Pons (tissue), 1 donor: ENCODE data around the gene SDHA.
"Not testable (repeated sequence)": the region's sequence is repeated elsewhere in the genome, so short reads cannot be mapped to it uniquely, and the experiment has no call there.

Experiments used
- DNase-seq: peaks from one replicate; pipeline ENCODE4 v3.0.0-alpha.2; 2016; ENCODE audit warnings: low spot score

The SDHA gene

GRCh38 chr5:257148-257547, 39.0 kb downstream of the SDHA start:
- DNase-seq = no peak

GRCh38 chr5:263275-263974, 45.3 kb downstream of the SDHA start:
- DNase-seq = not testable (repeated sequence)

- DNase-seq = no peak
Measured at GRCh38 chr5:264338-264737, 46.2 kb downstream of the SDHA start.

GRCh38 chr5:266311-267026, 48.3 kb downstream of the SDHA start:
- DNase-seq = not testable (repeated sequence)

- DNase-seq = no peak
Measured at GRCh38 chr5:267716-268115, 49.6 kb downstream of the SDHA start.

- no peak for DNase-seq
Measured at GRCh38 chr5:270340-270739, 52.2 kb downstream of the SDHA start.

- DNase-seq = not testable (repeated sequence)
Measured at GRCh38 chr5:271828-272167, 53.7 kb downstream of the SDHA start.

GRCh38 chr5:273091-273490, 55.0 kb downstream of the SDHA start:
- DNase-seq = not testable (repeated sequence)

- not testable (repeated sequence) for DNase-seq
Measured at GRCh38 chr5:273491-273890, 55.4 kb downstream of the SDHA start.

- DNase-seq = not testable (repeated sequence)
Measured at GRCh38 chr5:274346-274745, 56.2 kb downstream of the SDHA start.

GRCh38 chr5:278646-279045, 60.5 kb downstream of the SDHA start:
- DNase-seq = no peak

- DNase-seq = not testable (repeated sequence)
Measured at GRCh38 chr5:279051-279665, 61.0 kb downstream of the SDHA start.

GRCh38 chr5:285991-286557, 68.0 kb downstream of the SDHA start:
- no peak for DNase-seq

GRCh38 chr5:290200-290599, 72.1 kb downstream of the SDHA start:
- DNase-seq = not testable (repeated sequence)

- not testable (repeated sequence) for DNase-seq
Measured at GRCh38 chr5:291345-291744, 73.2 kb downstream of the SDHA start.

GRCh38 chr5:294788-295187, 76.7 kb downstream of the SDHA start:
- not testable (repeated sequence) for DNase-seq

- DNase-seq = not testable (repeated sequence)
Measured at GRCh38 chr5:296207-296606, 78.1 kb downstream of the SDHA start.

- DNase-seq = not testable (repeated sequence)
Measured at GRCh38 chr5:296954-297353, 78.8 kb downstream of the SDHA start.

GRCh38 chr5:297448-297847, 79.3 kb downstream of the SDHA start:
- DNase-seq = not testable (repeated sequence)

- not testable (repeated sequence) for DNase-seq
Measured at GRCh38 chr5:297991-298736, 80.0 kb downstream of the SDHA start.

GRCh38 chr5:298737-299125, 80.6 kb downstream of the SDHA start:
- DNase-seq = no peak

GRCh38 chr5:299921-300320, 81.8 kb downstream of the SDHA start:
- not testable (repeated sequence) for DNase-seq
